Large intestine (tissue), 3 donors: ENCODE results near the gene MEMO1. TPM values are rescaled to one million over a fixed set of nuclear protein-coding genes. Genes with fewer than 3 reads are reported as not detected.
"Not testable (repeated sequence)": the region's sequence is repeated elsewhere in the genome, so short reads cannot be mapped to it uniquely, and the experiment has no call there.

Experiments
- DNase-seq, 2 donors: peaks; one replicate each; pipeline versions ENCODE4 v3.0.0 to v3.0.0-alpha.2; 2013
- H3K27ac ChIP-seq: one replicate; pipeline ENCODE4 v1.5.1; 2013; ENCODE audit warnings: low read length
- H3K27me3 ChIP-seq: 2 replicates; pipeline ENCODE4 v1.6.1; 2013; ENCODE audit warnings: low read length; ENCODE audit not compliant: control insufficient read depth, insufficient read depth
- H3K36me3 ChIP-seq: 2 replicates; pipeline ENCODE4 v1.6.1; 2013; ENCODE audit warnings: low read length; ENCODE audit not compliant: control insufficient read depth, insufficient read depth
- H3K4me1 ChIP-seq: one replicate; pipeline ENCODE4 v1.6.1; 2013; ENCODE audit warnings: low read length; ENCODE audit not compliant: control insufficient read depth, insufficient read depth
- H3K4me3 ChIP-seq: one replicate; pipeline ENCODE4 v1.5.1; 2013; ENCODE audit warnings: low read length
- H3K9me3 ChIP-seq: one replicate; pipeline ENCODE4 v1.6.1; 2013; ENCODE audit warnings: mild to moderate bottlenecking, low read depth, low read length, moderate library complexity; ENCODE audit not compliant: control insufficient read depth
- WGBS: methylation state at CpG from one replicate; pipeline ENCODE4 v1.1.5; 2013; ENCODE audit warnings: low lambda C conversion rate; ENCODE audit not compliant: insufficient coverage; 5-methylcytosine and 5-hydroxymethylcytosine counted together
- polyA plus RNA-seq: library from polyadenylated mRNA; unstranded; fragments of 120-200 nt; gene quantifications from one replicate; pipeline ENCODE4 v1.2.1, GENCODE V29; 2013

MEMO1 gene
- polyA plus RNA-seq, 1 donor: 38.3 TPM

DNA sequence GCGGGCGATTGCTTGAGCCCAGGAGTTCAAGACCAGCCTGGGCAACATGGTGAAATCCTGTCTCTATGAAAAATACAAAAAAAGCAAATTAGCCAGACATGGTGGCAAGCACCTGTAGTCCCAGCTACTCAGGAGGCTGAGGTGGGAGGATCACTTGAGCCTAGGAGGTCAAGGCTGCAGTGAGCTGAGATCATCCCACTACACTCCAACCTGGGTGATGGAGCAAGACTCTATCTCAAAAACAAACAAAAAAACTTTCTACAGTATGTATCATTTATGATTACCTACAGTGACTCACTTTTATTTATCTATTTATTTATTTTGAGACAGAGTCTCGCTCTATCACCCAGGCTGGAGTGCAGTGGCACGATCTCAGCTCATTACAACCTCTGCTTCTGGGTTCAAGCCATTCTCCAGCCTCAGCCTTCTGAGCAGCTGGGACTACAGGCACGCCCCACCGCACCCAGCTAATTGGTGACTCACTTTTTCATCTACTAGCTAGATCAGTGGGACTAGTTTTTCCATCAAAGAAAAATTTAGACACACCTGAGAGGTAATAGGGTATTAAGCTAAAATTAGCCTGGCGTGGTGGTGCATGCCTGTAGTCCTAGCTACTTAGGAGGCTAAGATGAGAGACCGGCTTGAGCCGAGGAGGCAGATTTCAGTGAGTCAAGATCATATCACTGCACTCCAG is 8.1 kb upstream of the MEMO1 start:
- H3K4me1 ChIP-seq, H3K9me3 ChIP-seq, H3K27me3 ChIP-seq, H3K27ac ChIP-seq, DNase-seq, H3K4me3 ChIP-seq: not testable (repeated sequence)
- WGBS: no CpG with 5 or more reads among the region's 9 CpGs
- peaks cover 31% of the 10 kb centered on the region for H3K36me3 ChIP-seq

- H3K9me3 ChIP-seq: no peaks in the 10 kb centered on the region
- no peaks in the 10 kb centered on the region for H3K27me3 ChIP-seq
- no peak overlapping the region for H3K4me3 ChIP-seq
- no peak overlapping the region for H3K27ac ChIP-seq
- DNase-seq: no peak
- no peaks in the 10 kb centered on the region for H3K4me1 ChIP-seq
- peaks cover 3% of the 10 kb centered on the region for H3K36me3 ChIP-seq
- 100% methylated on average over 1 of the region's 1 CpG for WGBS
Observed at GRCh38 chr2:32012872-32013271, 2.1 kb upstream of the MEMO1 start.

DNA sequence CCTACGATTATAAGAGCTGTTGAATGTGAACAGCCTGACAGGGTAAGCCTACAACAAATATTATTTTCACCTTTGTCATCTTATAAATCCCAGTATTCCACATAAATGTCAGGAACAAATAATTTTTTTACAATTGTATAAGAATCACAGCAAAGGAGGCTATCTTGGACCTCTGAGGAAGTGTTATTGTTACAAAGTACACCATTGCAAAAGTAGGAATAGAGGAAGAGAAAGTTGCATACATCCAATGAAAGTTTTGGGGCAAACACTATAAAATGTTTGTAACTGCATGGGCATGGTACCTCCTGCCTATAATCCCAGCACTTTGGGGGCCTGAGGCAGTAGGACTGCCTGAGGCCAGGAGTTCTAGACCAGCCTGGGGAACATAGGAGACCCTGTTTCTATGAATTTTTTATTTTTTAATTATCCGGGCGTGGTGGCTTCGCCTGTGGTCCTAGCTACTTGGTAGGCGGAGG is 715 bp upstream of the MEMO1 start:
- Histone ChIP-seq H3K27ac (peak overlapping the region; percentile 88), H3K4me1 (peaks cover 5% of the 10 kb centered on the region), H3K27me3 (no peaks in the 10 kb centered on the region), H3K36me3 (no peaks in the 10 kb centered on the region), H3K9me3 (no peaks in the 10 kb centered on the region), H3K4me3 (peak overlapping the region; percentile 54)
- no peak for DNase-seq
- WGBS: no CpG with 5 or more reads among the region's 5 CpGs

GRCh38 chr2:32010280-32010669 is 533 bp downstream of the MEMO1 start:
- no CpG with 5 or more reads among the region's 43 CpGs for WGBS
- DNase-seq: peak in 1 of 2 donors; percentile 74
- H3K27me3 ChIP-seq, H3K4me1 ChIP-seq, H3K9me3 ChIP-seq, H3K4me3 ChIP-seq, H3K36me3 ChIP-seq, H3K27ac ChIP-seq: not testable (repeated sequence)

DNA sequence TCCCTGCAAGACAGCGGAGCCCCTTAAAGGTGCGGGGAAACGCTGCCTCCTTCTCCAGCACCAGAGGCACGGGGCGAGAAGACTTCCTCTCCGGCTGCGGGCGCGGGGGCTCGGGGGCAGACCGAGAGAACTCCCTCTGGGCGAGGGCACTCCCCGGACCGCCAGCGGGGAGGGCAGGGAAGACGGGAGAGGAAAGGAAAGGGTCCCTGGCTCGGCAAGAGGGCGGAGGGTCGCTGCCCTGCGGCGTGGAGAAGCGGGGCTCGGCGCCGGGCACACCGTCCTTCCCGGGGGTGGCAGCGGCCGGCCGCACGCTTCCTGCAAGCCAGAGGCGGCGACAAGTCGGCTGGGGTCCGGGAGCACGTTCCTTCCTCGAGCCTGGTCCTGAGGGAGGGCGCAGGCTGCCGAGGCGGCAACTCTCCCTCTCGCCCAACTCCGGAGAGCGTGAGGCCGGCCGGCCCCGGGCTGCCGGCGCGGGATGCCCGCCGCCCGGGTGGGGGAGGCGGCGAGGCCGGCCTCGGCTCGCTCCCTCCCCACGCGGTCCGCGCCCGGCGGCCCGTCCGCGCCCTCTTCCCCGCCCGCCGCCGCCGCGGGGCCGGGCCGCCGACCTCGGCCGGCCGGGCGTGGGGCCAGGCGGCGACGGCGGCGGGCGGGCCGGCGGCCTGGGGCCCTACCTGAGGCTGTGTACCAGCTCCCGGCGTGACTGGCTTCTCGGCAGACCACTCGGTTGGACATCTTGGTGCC is 1.1 kb downstream of the MEMO1 start:
- Histone ChIP-seq H3K27me3 (no peaks in the 10 kb centered on the region), H3K4me3 (peak overlapping the region; percentile 80), H3K4me1 (peaks cover 5% of the 10 kb centered on the region), H3K27ac (peak overlapping the region; percentile 69), H3K36me3 (no peaks in the 10 kb centered on the region), H3K9me3 (no peaks in the 10 kb centered on the region)
- DNase-seq: peak in 1 of 2 donors; percentile 57
- no CpG with 5 or more reads among the region's 91 CpGs for WGBS

DNA sequence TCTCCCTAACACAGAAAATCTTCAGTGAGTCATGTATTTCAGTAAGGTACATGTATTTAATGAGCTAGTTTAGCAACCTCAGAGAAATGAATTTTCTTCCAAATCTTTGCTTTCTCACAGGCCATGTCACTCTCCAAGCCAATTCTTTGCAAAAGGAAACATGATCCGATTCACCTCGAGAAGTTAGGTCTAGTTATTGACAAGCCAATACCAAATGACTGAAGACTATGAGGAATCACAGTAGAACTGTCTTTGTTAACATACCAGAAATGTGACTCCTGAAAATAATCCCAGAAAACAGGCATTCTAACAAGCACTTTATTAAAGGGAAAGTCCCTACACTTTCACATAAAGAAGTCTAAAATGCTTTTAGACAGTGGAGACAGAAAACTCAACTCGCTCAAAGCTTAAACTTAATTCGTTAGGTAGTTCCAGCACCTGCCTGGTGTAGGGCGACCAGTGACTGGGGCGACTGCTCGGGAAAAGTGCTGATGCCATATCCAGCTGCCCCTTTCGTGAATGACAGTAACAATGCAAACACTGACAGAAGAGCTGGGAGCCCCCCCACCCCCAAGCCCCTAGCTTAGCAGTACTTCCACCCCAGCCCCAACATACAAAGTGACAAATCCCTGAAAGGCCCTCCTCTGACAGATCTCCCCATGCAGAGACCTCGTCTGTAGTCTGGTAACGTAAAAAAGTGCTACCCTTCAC is 1.8 kb downstream of the MEMO1 start:
- DNase-seq: peak in 1 of 2 donors; percentile 49
- Histone ChIP-seq H3K36me3 (no peaks in the 10 kb centered on the region), H3K27me3 (no peaks in the 10 kb centered on the region), H3K27ac (peak overlapping the region; percentile 69), H3K4me1 (peaks cover 5% of the 10 kb centered on the region), H3K4me3 (peak overlapping the region; percentile 80), H3K9me3 (no peaks in the 10 kb centered on the region)
- WGBS: 0% methylated on average over 1 of the region's 10 CpGs

DNA sequence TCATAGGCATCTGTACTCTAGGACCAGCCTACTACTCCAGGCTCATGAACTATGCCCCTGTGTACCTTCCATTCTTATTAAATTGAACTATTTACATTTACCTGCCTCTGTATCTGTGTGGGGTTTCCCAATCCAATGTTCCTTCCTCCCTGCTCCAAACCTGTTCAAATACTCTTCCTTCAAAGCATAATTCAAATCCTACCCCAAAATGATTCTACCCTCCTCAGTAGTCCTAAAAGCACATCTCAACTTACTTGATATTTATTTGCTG is 3.8 kb downstream of the MEMO1 start:
- no peak overlapping the region for H3K4me3 ChIP-seq
- H3K27me3 ChIP-seq: no peaks in the 10 kb centered on the region
- H3K27ac ChIP-seq: no peak overlapping the region
- no peak for DNase-seq
- H3K4me1 ChIP-seq: peaks cover 5% of the 10 kb centered on the region
- no peaks in the 10 kb centered on the region for H3K36me3 ChIP-seq
- H3K9me3 ChIP-seq: no peaks in the 10 kb centered on the region

DNA sequence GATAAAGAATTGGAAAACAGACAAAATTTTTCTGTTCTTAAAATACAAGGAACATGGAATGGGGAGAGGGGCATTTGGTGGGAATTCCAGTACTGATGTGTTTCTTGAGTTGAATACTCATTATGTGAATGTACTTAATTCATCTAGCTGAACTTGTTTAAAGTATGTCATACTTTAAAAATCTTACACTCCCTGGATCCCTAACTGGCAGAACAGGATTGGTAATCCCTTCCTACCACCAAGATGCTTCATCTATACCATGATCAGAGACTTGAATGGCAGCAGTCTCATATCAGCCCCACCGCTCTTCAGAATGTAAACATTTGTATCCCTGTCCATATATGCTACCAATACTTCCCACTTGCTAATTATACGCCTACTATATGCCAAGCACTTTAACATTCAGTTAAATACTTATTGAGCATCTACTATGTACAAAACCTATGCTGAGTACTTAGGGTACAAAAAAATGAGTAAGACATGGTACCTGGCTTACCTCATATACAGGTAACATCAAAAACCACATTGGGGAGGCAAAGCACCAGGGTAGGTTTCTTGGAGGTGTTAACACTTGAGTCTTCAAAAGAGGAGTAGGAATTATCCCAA is 5.3 kb downstream of the MEMO1 start:
- Histone ChIP-seq H3K36me3 (no peaks in the 10 kb centered on the region), H3K4me1 (peaks cover 5% of the 10 kb centered on the region), H3K4me3 (no peak overlapping the region), H3K27ac (no peak overlapping the region), H3K27me3 (no peaks in the 10 kb centered on the region), H3K9me3 (no peaks in the 10 kb centered on the region)
- no CpG with 5 or more reads among the region's 2 CpGs for WGBS
- no peak for DNase-seq

- Histone ChIP-seq H3K4me3 (no peak overlapping the region), H3K4me1 (peaks cover 5% of the 10 kb centered on the region), H3K9me3 (no peaks in the 10 kb centered on the region), H3K36me3 (no peaks in the 10 kb centered on the region), H3K27me3 (no peaks in the 10 kb centered on the region), H3K27ac (no peak overlapping the region)
- no CpG with 5 or more reads among the region's 2 CpGs for WGBS
- no peak for DNase-seq
Observed at GRCh38 chr2:32003791-32004190, 7.0 kb downstream of the MEMO1 start.

DNA sequence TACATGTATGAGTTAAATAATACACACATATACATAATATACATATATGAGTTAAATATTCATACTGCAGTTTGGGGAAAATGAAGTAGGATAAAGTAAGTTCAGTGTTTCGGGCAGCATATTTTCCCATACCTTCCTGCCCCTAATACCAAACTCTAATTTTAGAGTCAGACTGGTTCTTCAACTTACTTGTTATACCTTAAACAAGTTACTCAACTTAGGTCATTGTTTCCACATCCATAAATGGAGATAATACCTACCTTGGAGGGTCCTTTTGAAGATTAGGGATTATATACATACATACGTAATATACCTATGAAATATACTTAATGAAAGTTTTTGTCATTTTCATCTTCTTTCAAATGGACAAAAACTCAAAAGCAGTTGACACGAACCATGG is 8.4 kb downstream of the MEMO1 start:
- peaks cover 5% of the 10 kb centered on the region for H3K4me1 ChIP-seq
- 75% methylated on average over 3 of the region's 3 CpGs for WGBS
- no peak for DNase-seq
- no peaks in the 10 kb centered on the region for H3K27me3 ChIP-seq
- no peaks in the 10 kb centered on the region for H3K36me3 ChIP-seq
- no peak overlapping the region for H3K4me3 ChIP-seq
- H3K9me3 ChIP-seq: no peaks in the 10 kb centered on the region
- no peak overlapping the region for H3K27ac ChIP-seq
